Measurements from ENCODE around the gene LDB3.
"Not testable (repeated sequence)": the region's sequence is repeated elsewhere in the genome, so short reads cannot be mapped to it uniquely, and the experiment has no call there.

The LDB3 gene

DNA sequence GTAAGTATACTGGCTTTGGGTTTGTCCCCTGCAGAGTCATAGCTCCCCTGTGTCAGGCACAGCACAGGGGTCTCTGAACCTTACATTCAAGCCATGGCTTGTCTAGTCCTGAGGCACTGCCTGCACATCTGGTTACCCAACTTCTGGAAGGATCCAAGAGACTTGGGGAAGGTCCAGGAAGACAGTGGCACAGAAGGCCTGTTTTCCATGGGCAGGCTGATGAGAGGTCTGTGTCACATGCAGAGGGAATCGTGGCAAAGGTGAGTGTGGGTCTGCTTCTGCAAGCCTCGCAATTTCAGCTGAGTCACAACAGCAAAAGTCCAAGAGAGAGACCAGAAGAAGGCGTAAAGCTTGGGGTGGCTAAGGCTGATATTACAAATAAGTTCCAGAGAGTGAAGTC, 59.7 kb downstream of the LDB3 start:
- H3K36me3 ChIP-seq (ENCODE audit: control insufficient read depth in 4 of 4, insufficient read depth in 4 of 4, low read length in 3 of 4): no peaks in the 10 kb centered on the region
- no peak for DNase-seq
- no peaks in the 10 kb centered on the region for H3K4me1 ChIP-seq (ENCODE audit: control extremely low read depth in 1 of 4, control insufficient read depth in 4 of 4, insufficient read depth in 4 of 4, low read length in 3 of 4)
- POLR2A ChIA-PET: no interaction called here
- H3K9me3 ChIP-seq (ENCODE audit: control extremely low read depth in 1 of 5, control insufficient read depth in 4 of 5, insufficient read depth in 2 of 5, low read depth in 1 of 5, low read length in 4 of 5): no peaks in the 10 kb centered on the region
- peaks cover 0 to 12% (median 7%) of the 10 kb centered on the region in 5 experiments for H3K27me3 ChIP-seq (replicated peaks in 2 of 5; ENCODE audit: control insufficient read depth in 4 of 5, insufficient read depth in 5 of 5, low read length in 4 of 5)
- no peak overlapping the region for H3K27ac ChIP-seq (ENCODE audit: insufficient read depth in 1 of 2, low read depth in 1 of 2, low read length in 2 of 2, poor library complexity in 1 of 2, severe bottlenecking in 2 of 2)
- no peak overlapping the region for H3K4me3 ChIP-seq (ENCODE audit: control insufficient read depth in 1 of 7, extremely low read depth in 1 of 7, insufficient read depth in 4 of 7, low read depth in 2 of 7, low read length in 6 of 7)
- CTCF ChIA-PET: no interaction called here
- WGBS (ENCODE audit: insufficient coverage): 79% methylated on average over 3 of the region's 3 CpGs

- peaks cover 0 to 22% (median 7%) of the 10 kb centered on the region in 5 experiments for H3K27me3 ChIP-seq (replicated peaks in 2 of 5; ENCODE audit: control insufficient read depth in 4 of 5, insufficient read depth in 5 of 5, low read length in 4 of 5)
- no peak overlapping the region for H3K27ac ChIP-seq (ENCODE audit: insufficient read depth in 1 of 2, low read depth in 1 of 2, low read length in 2 of 2, poor library complexity in 1 of 2, severe bottlenecking in 2 of 2)
- no peaks in the 10 kb centered on the region for H3K9me3 ChIP-seq (ENCODE audit: control extremely low read depth in 1 of 5, control insufficient read depth in 4 of 5, insufficient read depth in 2 of 5, low read depth in 1 of 5, low read length in 4 of 5)
- no peaks in the 10 kb centered on the region for H3K36me3 ChIP-seq (ENCODE audit: control insufficient read depth in 4 of 4, insufficient read depth in 4 of 4, low read length in 3 of 4)
- WGBS (ENCODE audit: insufficient coverage): 82% methylated on average over 1 of the region's 1 CpG
- CTCF ChIA-PET: interaction anchor here (1.2 kb wide), 1 partner anchor 8 kb away, joined by 3 read pairs; no protein-coding TSS in a partner anchor
- no peak for DNase-seq
- H3K4me3 ChIP-seq (ENCODE audit: control insufficient read depth in 1 of 7, extremely low read depth in 1 of 7, insufficient read depth in 4 of 7, low read depth in 2 of 7, low read length in 6 of 7): no peak overlapping the region
- POLR2A ChIA-PET: no interaction called here
- H3K4me1 ChIP-seq (ENCODE audit: control extremely low read depth in 1 of 4, control insufficient read depth in 4 of 4, insufficient read depth in 4 of 4, low read length in 3 of 4): peaks cover 0 to 5% (median 2%) of the 10 kb centered on the region in 4 experiments
Observed at GRCh38 chr10:86729677-86730076, 61.4 kb downstream of the LDB3 start.

DNA sequence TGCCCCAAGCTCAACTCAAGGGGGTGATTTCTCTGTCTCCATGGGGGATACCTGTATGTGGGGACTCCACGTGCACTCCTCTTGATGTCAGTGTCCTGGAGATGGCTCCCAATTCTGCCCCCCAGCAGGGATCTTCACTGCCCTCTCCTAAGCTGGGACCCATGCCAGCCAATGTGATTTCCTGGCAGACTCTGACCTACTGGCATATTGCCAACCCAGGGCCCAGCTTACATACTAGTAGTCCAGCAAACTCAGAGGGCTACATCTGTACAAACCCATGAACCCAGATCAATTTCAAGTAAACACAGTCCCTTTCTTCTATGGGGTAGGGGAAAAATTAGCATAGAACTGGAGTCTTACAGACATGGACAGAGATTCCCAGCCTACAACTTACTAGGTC, 61.9 kb downstream of the LDB3 start:
- ChIA-PET POLR2A (no interaction called here), CTCF (interaction anchor here (1.2 kb wide), 1 partner anchor 8 kb away, joined by 3 read pairs; no protein-coding TSS in a partner anchor)
- peaks cover 0 to 23% (median 7%) of the 10 kb centered on the region in 5 experiments for H3K27me3 ChIP-seq (replicated peaks in 2 of 5; ENCODE audit: control insufficient read depth in 4 of 5, insufficient read depth in 5 of 5, low read length in 4 of 5)
- DNase-seq: no peak
- peaks cover 0 to 5% (median 2%) of the 10 kb centered on the region in 4 experiments for H3K4me1 ChIP-seq (ENCODE audit: control extremely low read depth in 1 of 4, control insufficient read depth in 4 of 4, insufficient read depth in 4 of 4, low read length in 3 of 4)
- no peak overlapping the region for H3K27ac ChIP-seq (ENCODE audit: insufficient read depth in 1 of 2, low read depth in 1 of 2, low read length in 2 of 2, poor library complexity in 1 of 2, severe bottlenecking in 2 of 2)
- H3K36me3 ChIP-seq (ENCODE audit: control insufficient read depth in 4 of 4, insufficient read depth in 4 of 4, low read length in 3 of 4): no peaks in the 10 kb centered on the region
- no peaks in the 10 kb centered on the region for H3K9me3 ChIP-seq (ENCODE audit: control extremely low read depth in 1 of 5, control insufficient read depth in 4 of 5, insufficient read depth in 2 of 5, low read depth in 1 of 5, low read length in 4 of 5)
- H3K4me3 ChIP-seq (ENCODE audit: control insufficient read depth in 1 of 7, extremely low read depth in 1 of 7, insufficient read depth in 4 of 7, low read depth in 2 of 7, low read length in 6 of 7): no peak overlapping the region
- WGBS (ENCODE audit: insufficient coverage): 100% methylated on average over 1 of the region's 1 CpG

DNA sequence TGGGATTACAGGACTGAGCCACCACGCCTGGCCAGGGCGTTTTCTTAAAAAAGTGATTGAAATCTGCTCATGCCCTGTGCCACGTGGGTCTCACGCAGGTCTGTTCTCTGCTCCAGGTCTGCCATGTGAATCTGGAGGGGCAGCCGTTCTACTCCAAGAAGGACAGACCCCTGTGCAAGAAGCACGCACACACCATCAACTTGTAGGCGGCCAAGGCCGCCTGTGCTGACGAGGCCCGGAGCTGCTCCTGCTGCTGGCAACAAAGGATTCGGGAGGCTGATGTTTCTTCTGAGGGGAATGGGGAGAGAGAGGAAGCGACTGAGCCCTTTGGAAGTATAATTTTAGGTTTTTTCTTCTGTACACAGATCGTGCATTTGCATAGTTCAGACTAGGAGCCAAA, 64.5 kb downstream of the LDB3 start:
- Histone ChIP-seq H3K36me3 (ENCODE audit: control insufficient read depth in 4 of 4, insufficient read depth in 4 of 4, low read length in 3 of 4) (no peaks in the 10 kb centered on the region), H3K4me3 (ENCODE audit: control insufficient read depth in 1 of 7, extremely low read depth in 1 of 7, insufficient read depth in 4 of 7, low read depth in 2 of 7, low read length in 6 of 7) (no peak overlapping the region), H3K4me1 (ENCODE audit: control extremely low read depth in 1 of 4, control insufficient read depth in 4 of 4, insufficient read depth in 4 of 4, low read length in 3 of 4) (peaks cover 0 to 5% (median 2%) of the 10 kb centered on the region in 4 experiments), H3K27ac (ENCODE audit: insufficient read depth in 1 of 2, low read depth in 1 of 2, low read length in 2 of 2, poor library complexity in 1 of 2, severe bottlenecking in 2 of 2) (no peak overlapping the region), H3K9me3 (ENCODE audit: control extremely low read depth in 1 of 5, control insufficient read depth in 4 of 5, insufficient read depth in 2 of 5, low read depth in 1 of 5, low read length in 4 of 5) (no peaks in the 10 kb centered on the region), H3K27me3 (replicated peaks in 2 of 5; ENCODE audit: control insufficient read depth in 4 of 5, insufficient read depth in 5 of 5, low read length in 4 of 5) (peaks cover 0 to 21% (median 2%) of the 10 kb centered on the region in 5 experiments)
- no peak for DNase-seq
- WGBS (ENCODE audit: insufficient coverage): 97% methylated on average over 10 of the region's 13 CpGs
- POLR2A ChIA-PET: no interaction called here
- CTCF ChIA-PET: interaction anchor here (1.2 to 1.7 kb wide), 2 partner anchors 20 to 167 kb away, joined by 3 to 4 read pairs; no protein-coding TSS in a partner anchor

DNA sequence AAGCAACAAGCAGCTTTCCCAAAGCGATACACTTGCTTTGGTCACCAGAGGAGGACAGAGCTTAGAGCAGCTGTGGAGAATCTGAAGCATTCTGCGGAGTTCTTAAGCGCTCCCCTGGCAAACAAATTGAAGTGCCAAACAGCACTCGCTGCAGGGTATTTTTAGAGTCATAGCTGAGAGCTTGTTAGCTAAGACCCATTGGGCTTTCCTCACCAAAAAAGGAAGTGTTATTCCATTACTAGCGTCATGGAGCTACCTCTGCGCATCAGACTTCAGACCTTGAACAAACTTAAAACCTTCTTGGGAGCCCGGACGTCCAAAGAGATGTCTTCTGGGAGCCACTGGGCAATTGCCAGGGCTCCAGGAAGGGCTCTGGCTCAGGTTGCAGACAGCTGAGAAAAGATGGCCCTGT, 65.0 kb downstream of the LDB3 start:
- no peak for DNase-seq
- H3K27ac ChIP-seq (ENCODE audit: insufficient read depth in 1 of 2, low read depth in 1 of 2, low read length in 2 of 2, poor library complexity in 1 of 2, severe bottlenecking in 2 of 2): no peak overlapping the region
- H3K9me3 ChIP-seq (ENCODE audit: control extremely low read depth in 1 of 5, control insufficient read depth in 4 of 5, insufficient read depth in 2 of 5, low read depth in 1 of 5, low read length in 4 of 5): no peaks in the 10 kb centered on the region
- H3K36me3 ChIP-seq (ENCODE audit: control insufficient read depth in 4 of 4, insufficient read depth in 4 of 4, low read length in 3 of 4): no peaks in the 10 kb centered on the region
- H3K4me3 ChIP-seq (ENCODE audit: control insufficient read depth in 1 of 7, extremely low read depth in 1 of 7, insufficient read depth in 4 of 7, low read depth in 2 of 7, low read length in 6 of 7): no peak overlapping the region
- WGBS (ENCODE audit: insufficient coverage): 93% methylated on average over 8 of the region's 8 CpGs
- POLR2A ChIA-PET: no interaction called here
- peaks cover 0 to 5% (median 2%) of the 10 kb centered on the region in 4 experiments for H3K4me1 ChIP-seq (ENCODE audit: control extremely low read depth in 1 of 4, control insufficient read depth in 4 of 4, insufficient read depth in 4 of 4, low read length in 3 of 4)
- H3K27me3 ChIP-seq (replicated peaks in 2 of 5; ENCODE audit: control insufficient read depth in 4 of 5, insufficient read depth in 5 of 5, low read length in 4 of 5): peaks cover 0 to 22% (median 4%) of the 10 kb centered on the region in 5 experiments
- CTCF ChIA-PET: interaction anchor here (1.2 to 1.7 kb wide), 5 partner anchors 9 to 167 kb away, joined by 3 to 4 read pairs (median 4); no protein-coding TSS in a partner anchor

- ChIA-PET POLR2A (no interaction called here), CTCF (interaction anchor here (1.0 to 1.5 kb wide), 5 partner anchors 10 to 165 kb away, joined by 3 to 4 read pairs (median 3); no protein-coding TSS in a partner anchor)
- Histone ChIP-seq H3K4me3 (ENCODE audit: control insufficient read depth in 1 of 7, extremely low read depth in 1 of 7, insufficient read depth in 4 of 7, low read depth in 2 of 7, low read length in 6 of 7) (no peak overlapping the region), H3K4me1 (ENCODE audit: control extremely low read depth in 1 of 4, control insufficient read depth in 4 of 4, insufficient read depth in 4 of 4, low read length in 3 of 4) (peaks cover 0 to 5% (median 2%) of the 10 kb centered on the region in 4 experiments), H3K27ac (ENCODE audit: insufficient read depth in 1 of 2, low read depth in 1 of 2, low read length in 2 of 2, poor library complexity in 1 of 2, severe bottlenecking in 2 of 2) (no peak overlapping the region), H3K9me3 (ENCODE audit: control extremely low read depth in 1 of 5, control insufficient read depth in 4 of 5, insufficient read depth in 2 of 5, low read depth in 1 of 5, low read length in 4 of 5) (no peaks in the 10 kb centered on the region), H3K27me3 (replicated peaks in 2 of 5; ENCODE audit: control insufficient read depth in 4 of 5, insufficient read depth in 5 of 5, low read length in 4 of 5) (peaks cover 0 to 20% (median 4%) of the 10 kb centered on the region in 5 experiments), H3K36me3 (ENCODE audit: control insufficient read depth in 4 of 4, insufficient read depth in 4 of 4, low read length in 3 of 4) (no peaks in the 10 kb centered on the region)
- WGBS (ENCODE audit: insufficient coverage): no CpG with 5 or more reads among the region's 4 CpGs
- DNase-seq: peak in 2 of 3 donors; percentile 58 to 67
Observed at GRCh38 chr10:86734207-86734988, 66.1 kb downstream of the LDB3 start.

GRCh38 chr10:86735278-86735677, 67.0 kb downstream of the LDB3 start:
- 100% methylated on average over 2 of the region's 4 CpGs for WGBS (ENCODE audit: insufficient coverage)
- CTCF ChIA-PET; H3K4me3 ChIP-seq (ENCODE audit: control insufficient read depth in 1 of 7, extremely low read depth in 1 of 7, insufficient read depth in 4 of 7, low read depth in 2 of 7, low read length in 6 of 7); H3K9me3 ChIP-seq (ENCODE audit: control extremely low read depth in 1 of 5, control insufficient read depth in 4 of 5, insufficient read depth in 2 of 5, low read depth in 1 of 5, low read length in 4 of 5); H3K27ac ChIP-seq (ENCODE audit: insufficient read depth in 1 of 2, low read depth in 1 of 2, low read length in 2 of 2, poor library complexity in 1 of 2, severe bottlenecking in 2 of 2); POLR2A ChIA-PET; H3K4me1 ChIP-seq (ENCODE audit: control extremely low read depth in 1 of 4, control insufficient read depth in 4 of 4, insufficient read depth in 4 of 4, low read length in 3 of 4); H3K36me3 ChIP-seq (ENCODE audit: control insufficient read depth in 4 of 4, insufficient read depth in 4 of 4, low read length in 3 of 4); DNase-seq: not testable (repeated sequence)
- H3K27me3 ChIP-seq (replicated peaks in 2 of 5; ENCODE audit: control insufficient read depth in 4 of 5, insufficient read depth in 5 of 5, low read length in 4 of 5): peaks cover 0 to 16% (median 4%) of the 10 kb centered on the region in 5 experiments

Measured in common myeloid progenitor, CD34-positive (primary cell).